Muscle of arm (tissue), 12 donors: ENCODE data around the gene ART5. TPM values are rescaled to one million over a fixed set of nuclear protein-coding genes. Genes with fewer than 3 reads are reported as not detected.
A peak's percentile ranks its signal among the peaks of the same experiment; 100 is the strongest.
"Not testable (repeated sequence)": the region's sequence is repeated elsewhere in the genome, so short reads cannot be mapped to it uniquely, and the experiment has no call there.

Source experiments
- DNase-seq: peaks from one replicate; pipeline ENCODE4 v3.0.0-alpha.2; 2013
- polyA plus RNA-seq, 12 donors: library from polyadenylated mRNA; unstranded; fragments of 120-200 nt; gene quantifications; one replicate each; pipeline ENCODE4 v1.2.1, GENCODE V29; 2013; ENCODE audit not compliant: insufficient read length in 12 of 12

The ART5 gene
- polyA plus RNA-seq, 12 donors, result 1.7 to 4.9 (median 2.9) TPM; not detected in 2

DNA sequence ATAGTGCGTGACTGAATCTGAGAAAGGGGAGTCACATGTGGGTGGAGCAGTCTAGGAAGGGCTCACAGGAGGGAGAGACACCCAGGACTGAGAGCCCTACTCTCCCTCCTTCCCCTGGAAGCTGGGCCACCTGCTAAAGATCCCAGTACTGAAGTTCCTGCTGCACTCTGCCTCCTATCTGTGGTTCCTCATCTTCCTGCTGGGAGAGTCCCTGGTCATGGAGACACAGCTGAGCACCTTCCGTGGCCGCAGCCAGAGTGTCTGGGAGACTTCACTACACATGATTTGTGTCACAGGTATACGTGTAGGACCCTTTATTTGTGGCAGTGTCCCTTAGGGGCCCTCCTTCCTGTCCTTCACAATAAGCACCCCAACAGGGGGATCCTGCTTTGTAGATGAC, 19.3 kb downstream of the ART5 start:
- no peak for DNase-seq

DNA sequence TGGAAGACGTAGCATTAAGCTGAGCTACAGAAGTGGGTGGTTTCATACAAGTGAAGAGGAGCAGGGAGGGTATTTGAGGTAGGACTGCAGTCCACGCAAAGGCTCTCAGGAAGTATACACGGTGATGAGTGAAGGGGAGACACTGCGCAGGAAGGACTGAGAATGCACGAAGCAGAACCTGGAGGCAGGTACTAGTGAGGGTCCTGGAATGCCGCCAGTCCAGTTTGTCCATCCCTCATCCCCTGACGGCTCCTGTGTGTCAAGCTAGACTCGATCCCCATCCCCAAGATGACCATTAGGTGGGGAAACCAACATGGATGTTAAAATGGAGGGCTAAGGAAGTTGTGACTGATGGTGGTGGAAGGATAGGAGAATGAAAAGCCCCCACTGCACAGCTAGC, 23.8 kb downstream of the ART5 start:
- DNase-seq, result no peak

DNA sequence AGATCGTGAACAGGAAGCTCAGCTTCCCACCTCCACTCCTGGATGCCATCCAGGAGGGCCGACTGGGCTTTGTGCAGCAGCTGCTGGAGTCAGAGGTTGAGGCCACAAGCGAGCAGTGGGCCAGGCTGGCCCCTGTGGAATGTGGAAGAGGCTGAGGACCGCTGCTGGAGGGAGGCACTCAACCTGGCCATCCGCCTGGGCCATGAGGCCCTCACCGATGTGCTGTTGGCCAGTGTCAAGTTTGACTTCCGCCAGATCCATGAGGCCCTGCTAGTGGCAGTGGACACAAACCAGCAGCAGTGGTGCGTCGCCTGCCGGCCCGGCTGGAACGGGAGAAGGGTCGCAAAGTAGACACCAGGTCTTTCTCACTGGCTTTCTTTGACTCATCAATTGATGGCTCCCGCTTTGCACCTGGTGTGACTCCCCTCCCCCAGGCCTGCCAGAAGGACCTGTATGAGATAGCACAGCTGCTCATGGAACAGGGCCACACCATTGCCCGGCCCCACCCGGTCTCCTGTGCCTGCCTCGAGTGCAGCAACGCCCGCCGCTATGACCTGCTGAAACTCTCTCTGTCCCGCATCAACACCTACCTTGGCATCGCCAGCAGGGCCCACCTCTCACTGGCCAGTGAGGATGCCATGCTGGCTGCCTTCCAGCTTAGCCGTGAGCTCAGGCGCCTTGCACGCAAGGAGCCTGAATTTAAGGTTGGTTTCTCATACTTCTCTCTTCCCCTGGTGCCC, 24.9 kb downstream of the ART5 start:
- DNase-seq, result peak; percentile 30

DNA sequence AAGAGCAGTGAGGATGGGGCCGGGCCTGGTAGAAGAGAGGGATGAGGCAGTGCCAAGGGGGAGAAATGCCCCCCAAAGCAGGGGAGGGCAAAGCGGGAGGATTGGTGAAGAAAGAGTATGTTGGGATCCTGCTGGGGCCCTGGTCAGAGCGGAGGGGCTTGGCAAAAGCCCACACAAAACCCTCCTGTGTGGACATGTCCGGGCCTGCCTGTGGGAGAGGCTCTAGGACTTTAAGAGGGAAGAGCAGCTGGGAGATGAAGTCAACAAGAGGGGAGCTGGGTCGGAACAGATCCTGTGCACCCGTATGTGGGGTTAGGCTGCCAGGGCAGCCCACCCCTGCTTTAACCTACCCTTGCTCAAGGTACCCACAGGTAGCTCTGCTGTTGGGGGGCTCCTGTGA, 25.8 kb downstream of the ART5 start:
- DNase-seq, result no peak

DNA sequence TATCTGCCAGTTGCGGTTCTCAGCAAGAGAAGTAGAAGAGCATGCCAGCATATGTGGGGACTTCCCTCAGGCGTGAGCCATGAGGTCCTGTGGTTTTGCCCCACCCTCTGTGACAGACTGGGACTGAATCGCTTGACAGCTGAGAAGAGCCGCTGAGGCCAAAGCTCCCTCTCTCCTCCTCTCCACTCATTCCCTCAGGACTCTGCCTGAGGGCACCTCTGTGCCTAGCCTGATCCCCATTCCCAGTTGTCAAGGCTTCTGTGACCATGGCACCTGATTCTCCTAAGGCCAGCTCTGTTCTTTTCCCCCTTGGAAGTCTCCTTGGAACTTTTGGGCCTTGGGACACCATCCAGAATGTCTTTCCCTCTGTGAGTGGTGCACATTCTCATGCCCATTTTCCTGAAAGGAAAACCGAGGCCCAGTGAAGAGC, 27.0 kb downstream of the ART5 start:
- DNase-seq, result no peak

DNA sequence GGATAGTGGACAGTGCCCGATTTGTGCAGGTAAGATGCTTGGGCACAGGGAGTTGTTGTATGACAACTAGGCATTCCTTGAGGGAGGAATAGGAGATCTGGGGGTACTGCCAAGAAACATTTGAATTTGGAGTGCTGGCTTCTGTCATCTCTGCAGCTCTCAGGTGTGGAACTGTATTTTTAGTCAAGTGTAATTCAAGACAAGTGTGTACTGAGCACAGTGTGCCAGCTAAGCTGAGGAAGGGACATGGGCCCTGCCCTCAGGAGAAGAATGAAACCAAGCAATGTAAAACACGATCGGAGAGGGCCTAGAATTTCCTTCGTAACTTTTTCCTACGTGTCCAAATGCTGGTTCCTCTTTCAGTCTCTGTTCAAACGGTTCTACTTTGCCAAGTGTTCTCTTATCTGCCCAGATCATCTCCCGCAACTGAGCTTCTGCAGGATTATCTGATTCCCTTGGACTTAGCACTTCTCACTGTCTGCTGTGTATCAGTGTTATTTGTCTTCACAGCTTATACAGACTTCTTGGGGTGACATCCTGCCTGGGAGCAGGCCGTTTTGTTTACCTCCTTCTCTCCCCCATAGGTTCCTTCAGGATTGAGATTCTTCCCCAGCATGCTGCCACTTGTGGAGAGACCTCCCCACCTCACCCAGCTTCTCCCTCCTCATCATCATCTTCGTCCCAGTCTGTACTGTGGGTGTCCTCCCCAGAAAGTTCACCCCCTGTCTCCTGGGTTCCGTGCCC, 27.6 kb downstream of the ART5 start:
- DNase-seq, result no peak

DNA sequence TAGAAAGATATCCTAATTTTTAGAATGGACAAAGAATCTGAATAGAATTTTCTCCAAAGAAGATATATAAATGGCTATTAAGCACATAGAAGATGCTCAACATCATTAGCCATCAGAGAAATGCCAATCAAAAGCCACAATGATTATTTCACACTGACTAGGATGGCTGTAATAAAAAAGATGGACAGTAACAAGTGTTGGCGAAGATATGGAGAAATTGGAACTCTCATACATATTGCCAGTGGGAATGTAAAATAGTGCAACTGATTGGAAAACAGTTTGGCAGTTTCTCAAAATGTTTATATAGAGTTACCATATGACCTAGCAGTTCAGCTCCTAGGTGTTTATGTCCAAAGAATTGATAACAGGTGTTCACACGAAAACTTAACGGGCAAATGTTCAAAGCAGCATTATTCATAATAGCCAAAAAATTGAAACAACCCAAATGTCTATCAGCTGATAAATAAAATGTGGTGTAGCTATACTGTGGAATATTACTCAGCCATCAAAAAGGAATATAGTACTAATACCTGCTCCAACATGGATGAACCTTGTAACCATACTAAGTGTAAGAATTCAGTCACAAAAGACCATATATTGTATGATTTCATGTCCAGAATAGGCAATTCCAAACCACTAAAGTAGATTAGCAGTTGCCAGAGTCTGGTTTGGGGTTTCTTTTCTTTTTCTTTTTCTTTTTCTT, 29.7 kb downstream of the ART5 start:
- no peak for DNase-seq

DNA sequence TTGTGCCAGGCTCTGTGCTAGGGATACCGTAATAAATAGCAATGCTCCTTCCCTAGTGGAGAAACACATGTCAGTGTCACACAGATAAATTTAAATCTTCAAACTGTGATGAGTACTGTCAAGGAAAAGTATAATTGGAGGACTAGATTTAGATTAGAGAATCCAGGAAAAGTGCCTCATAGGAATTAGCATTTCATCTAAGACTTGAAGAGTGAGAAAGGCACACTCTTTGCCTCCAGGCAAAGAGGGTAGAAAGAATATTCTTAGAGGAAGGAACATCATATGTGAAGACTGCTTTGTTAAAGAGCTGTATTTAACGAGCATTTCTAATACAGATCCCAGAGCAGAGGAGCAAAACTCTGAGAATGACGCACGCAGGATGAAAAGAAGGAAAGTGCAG, 30.9 kb downstream of the ART5 start:
- DNase-seq, result no peak

DNA sequence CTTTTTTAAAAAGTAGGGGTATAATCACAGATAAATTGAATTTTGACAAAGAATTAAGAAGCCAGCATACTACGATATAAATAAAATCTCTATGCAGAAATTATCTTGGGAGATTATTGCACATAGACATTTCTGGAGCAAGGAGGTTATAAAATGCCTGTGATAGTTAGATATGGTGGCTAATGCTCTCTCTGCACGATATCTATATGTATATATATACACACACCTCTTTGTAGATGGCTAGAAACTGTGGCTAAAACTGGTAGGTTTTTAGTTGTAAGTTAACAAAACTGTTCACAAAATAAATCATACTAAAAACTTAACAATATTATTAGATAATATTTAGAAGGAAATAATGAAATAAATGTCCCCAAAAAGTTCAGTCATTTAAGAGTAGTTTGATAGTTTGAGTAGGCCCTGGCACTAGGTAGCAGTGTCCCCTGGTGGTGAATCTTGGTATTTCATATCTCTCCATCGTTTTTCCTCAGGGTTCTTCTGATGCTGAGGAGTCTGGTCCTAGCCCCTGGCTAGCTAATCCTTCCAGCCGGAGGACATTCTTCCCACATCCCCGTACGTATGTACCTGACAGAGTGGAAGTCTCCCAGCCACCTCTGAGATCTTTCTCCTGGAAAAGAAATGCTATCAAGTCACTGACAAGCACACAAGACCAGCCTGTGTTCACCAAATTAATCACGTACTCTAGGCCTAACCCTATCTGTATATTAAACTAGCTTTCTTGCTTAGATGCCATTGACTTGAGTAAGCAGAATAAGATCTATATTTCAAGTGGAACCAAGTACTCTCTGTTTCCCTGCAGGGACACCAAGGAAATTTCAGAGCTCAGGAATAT, 32.2 kb downstream of the ART5 start:
- DNase-seq, result no peak

DNA sequence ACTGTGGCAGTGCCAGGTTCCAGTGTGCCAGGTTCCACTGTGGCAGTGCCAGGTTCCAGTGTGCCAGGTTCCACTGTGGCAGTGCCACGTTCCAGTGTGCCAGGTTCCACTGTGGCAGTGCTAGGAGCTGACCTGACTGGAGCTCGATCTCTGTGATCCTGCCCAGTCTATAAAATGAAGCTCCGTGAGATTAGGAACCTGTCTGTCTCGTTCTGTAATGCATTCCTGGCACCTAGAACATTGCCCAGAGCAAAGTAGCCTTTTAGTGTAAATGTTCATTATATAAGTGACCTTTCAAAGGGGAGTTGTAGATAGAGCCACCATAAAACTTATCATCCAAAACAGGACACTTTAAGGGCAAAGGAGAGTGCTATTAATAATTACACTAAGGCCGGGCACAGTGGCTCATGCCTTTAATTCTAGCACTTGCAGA, 36.0 kb downstream of the ART5 start:
- DNase-seq, result no peak

DNA sequence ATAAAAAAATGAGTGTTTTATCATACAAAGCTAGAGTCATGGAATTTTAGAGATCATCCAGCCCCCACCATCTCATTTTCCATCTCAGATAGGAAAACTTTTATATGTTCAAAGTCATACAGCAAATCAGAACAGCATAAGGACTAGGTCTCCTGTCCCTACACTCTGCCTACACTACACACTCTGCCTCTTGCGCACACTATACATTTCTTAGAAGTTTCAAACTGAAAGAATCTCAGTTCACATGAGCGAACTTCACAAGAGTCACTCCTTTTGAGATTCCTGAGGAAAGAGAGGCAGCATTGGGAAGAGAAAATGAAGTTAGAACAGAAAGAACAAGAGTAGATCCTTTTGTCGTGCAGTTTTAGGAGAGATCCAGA, 36.5 kb downstream of the ART5 start:
- DNase-seq, result no peak

DNA sequence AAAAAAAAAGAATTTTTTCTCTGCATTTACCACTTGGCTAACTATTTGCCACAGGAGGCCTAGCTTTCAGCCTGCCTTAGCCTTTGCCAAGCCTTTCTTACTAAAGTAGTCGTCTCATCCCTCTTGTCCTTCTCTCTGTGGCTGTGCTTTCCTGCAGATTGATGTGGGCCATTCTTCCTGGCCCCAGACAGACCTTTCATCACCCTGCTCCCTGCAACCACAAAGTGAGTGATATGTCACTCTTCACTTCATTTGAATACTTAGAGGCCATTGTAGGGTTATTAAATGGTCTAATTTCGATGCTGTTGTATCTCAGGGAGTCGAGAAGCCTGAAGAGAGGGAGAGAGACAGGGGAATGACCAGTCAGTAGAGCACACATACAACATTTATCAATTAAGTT, 37.6 kb downstream of the ART5 start:
- DNase-seq, result no peak

DNA sequence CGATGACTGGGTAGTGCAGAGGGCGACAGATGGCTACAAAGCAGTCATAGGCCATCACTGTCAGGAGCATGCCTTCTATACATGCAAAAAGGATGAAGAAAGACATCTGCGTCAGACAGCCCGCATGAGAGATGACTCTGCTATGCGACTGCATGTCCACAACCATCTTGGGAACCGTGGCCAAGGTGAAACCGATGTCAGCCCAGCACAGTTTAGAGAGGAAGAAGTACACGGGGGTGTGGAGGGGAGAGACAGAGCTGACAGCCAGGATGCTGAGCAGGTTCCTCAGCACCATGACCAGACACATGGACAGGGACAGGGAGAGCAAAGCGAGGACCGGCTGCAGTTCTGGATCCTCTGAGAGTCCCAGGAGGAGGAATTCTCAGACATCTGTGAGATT, 41.6 kb downstream of the ART5 start:
- DNase-seq, result not testable (repeated sequence)

DNA sequence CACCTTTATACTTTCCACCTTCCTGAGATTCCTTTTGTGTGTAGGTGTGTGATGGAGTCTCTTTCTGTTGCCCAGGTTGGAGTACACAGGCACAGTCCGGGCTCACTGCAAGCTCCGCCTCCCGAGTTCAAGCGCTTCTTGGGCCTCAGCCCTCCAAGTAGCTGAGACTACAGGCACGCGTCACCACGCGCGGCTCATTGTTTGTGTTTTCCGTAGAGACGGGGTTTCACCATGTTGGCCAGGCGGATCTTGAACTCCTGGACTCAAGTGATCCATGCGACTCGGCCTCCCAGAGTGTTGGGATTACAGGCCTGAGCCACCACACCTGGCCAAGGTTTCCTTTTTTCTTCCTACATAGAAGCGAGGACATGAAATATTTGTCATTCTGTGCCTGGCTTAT, 44.0 kb downstream of the ART5 start:
- DNase-seq, result not testable (repeated sequence)

DNA sequence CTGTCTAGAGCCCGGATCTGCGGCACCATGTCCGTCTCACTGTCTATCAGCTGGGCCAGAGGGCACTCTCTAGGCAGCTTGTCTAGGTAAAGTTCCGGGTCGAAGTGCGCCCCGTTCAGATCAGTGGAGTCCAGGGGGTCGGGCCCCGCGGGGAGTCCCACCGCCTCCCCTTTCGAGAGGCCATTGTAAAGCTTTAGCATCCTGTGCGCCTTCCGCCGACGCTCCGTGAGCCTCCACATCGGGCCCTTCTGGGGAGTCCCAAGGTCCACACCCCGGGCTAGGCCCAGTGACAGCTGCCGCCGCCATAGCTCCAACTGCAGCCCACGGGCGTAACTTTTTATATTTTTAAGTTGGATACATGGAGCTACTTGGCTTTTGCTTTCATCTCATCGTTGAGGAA, 50.5 kb downstream of the ART5 start:
- not testable (repeated sequence) for DNase-seq

DNA sequence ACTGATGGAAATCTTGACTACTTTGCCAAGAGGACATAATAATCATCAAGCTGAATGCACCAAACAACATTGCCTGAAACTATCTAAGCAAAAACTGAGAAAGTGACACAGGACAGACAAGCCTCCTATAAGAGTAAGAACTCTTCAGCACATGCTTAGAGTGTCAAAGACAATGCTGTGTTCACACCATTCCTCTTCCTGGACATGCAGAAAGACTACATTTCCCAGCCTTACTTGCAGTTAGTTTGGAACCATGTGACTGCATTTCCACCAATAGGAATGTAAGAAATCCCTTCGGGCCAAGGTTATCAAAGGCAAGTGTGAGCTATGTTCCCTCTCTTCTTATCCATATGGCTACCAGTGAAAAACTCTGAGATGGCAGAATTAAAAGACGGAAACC, 51.6 kb downstream of the ART5 start:
- not testable (repeated sequence) for DNase-seq

DNA sequence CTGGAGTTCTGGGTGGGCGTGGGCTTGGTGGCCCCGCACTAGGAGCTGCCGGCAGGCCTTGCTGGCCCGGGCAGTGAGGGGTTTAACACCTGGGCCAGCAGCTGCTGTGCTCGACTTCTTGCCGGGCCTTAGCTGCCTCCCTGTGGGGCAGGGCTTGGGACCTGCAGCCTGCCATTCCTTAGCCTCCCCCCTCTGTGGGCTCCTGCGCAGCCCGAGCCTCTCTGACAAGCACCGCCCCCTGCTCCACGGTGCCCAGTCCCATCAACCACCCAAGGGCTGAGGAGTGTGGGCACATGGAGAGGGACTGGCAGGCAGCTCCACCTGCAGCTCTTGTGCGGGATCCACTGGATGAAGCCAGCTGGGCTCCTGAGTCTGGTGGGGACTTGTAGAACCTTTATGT, 53.0 kb downstream of the ART5 start:
- not testable (repeated sequence) for DNase-seq
